Measurements from ENCODE around the gene DRD4. TPM values are rescaled to one million over a fixed set of nuclear protein-coding genes. Genes with fewer than 3 reads are reported as not detected.

Gene DRD4
- total and polyA plus RNA-seq, 2 experiments from 2014 or later, result 1.1 TPM; not detected in 1

GRCh38 chr11:627308-627576 lies 9.8 kb upstream of the DRD4 start:
- Histone ChIP-seq H3K27ac (no peak overlapping the region), H3K9me2 (replicated peaks; ENCODE audit: insufficient read depth) (no peaks in the 10 kb centered on the region), H3K4me1 (ENCODE audit: insufficient read depth) (peaks cover 14% of the 10 kb centered on the region), H2AFZ (no peak overlapping the region), H4K20me1 (ENCODE audit: insufficient read depth, poor library complexity, severe bottlenecking) (no peaks in the 10 kb centered on the region), H3K27me3 (no peaks in the 10 kb centered on the region), H3K4me3 (no peak overlapping the region), H3K4me2 (peak overlapping the region; percentile 72), H3K9me3 (ENCODE audit: low read depth) (no peaks in the 10 kb centered on the region), H3K79me2 (no peaks in the 10 kb centered on the region), H3K36me3 (replicated peaks; ENCODE audit: insufficient read depth, low read depth) (no peaks in the 10 kb centered on the region)
- DNase-seq (ENCODE audit: low spot score), result no peak
- no peak for TF ChIP-seq CTCF (IDR thresholded peaks at IDR 0.05; ENCODE audit: poor library complexity)
- WGBS (ENCODE audit: low lambda C conversion rate, missing lambda C conversion rate), result no CpG with 5 or more reads among the region's 28 CpGs

GRCh38 chr11:628056-628455 lies 9.0 kb upstream of the DRD4 start:
- WGBS (ENCODE audit: low lambda C conversion rate, missing lambda C conversion rate), result 96% methylated on average over 30 of the region's 31 CpGs
- Histone ChIP-seq H3K9me2 (replicated peaks; ENCODE audit: insufficient read depth) (no peaks in the 10 kb centered on the region), H3K9me3 (ENCODE audit: low read depth) (no peaks in the 10 kb centered on the region), H3K27ac (no peak overlapping the region), H2AFZ (no peak overlapping the region), H3K79me2 (no peaks in the 10 kb centered on the region), H3K27me3 (no peaks in the 10 kb centered on the region), H3K4me1 (ENCODE audit: insufficient read depth) (peaks cover 14% of the 10 kb centered on the region), H3K4me3 (no peak overlapping the region), H3K36me3 (replicated peaks; ENCODE audit: insufficient read depth, low read depth) (no peaks in the 10 kb centered on the region), H3K4me2 (no peak overlapping the region), H4K20me1 (ENCODE audit: insufficient read depth, poor library complexity, severe bottlenecking) (no peaks in the 10 kb centered on the region)
- DNase-seq (ENCODE audit: low spot score), result no peak
- TF ChIP-seq EZH2phosphoT487 (IDR thresholded peaks at IDR 0.05; ENCODE audit: low read depth, severe bottlenecking, unreplicated experiment), result no peak
- no peak for TF ChIP-seq EZH2 (IDR thresholded peaks at IDR 0.05; ENCODE audit: borderline replicate concordance)
- no peak for TF ChIP-seq CTCF (IDR thresholded peaks at IDR 0.05; ENCODE audit: poor library complexity)

GRCh38 chr11:629237-629583 lies 7.9 kb upstream of the DRD4 start:
- 40% methylated on average over 10 of the region's 10 CpGs for WGBS (ENCODE audit: low lambda C conversion rate, missing lambda C conversion rate)
- Histone ChIP-seq H3K9me3 (ENCODE audit: low read depth) (no peaks in the 10 kb centered on the region), H4K20me1 (ENCODE audit: insufficient read depth, poor library complexity, severe bottlenecking) (no peaks in the 10 kb centered on the region), H3K27ac (no peak overlapping the region), H3K4me3 (no peak overlapping the region), H3K27me3 (no peaks in the 10 kb centered on the region), H3K4me1 (ENCODE audit: insufficient read depth) (peaks cover 14% of the 10 kb centered on the region), H3K79me2 (no peaks in the 10 kb centered on the region), H3K4me2 (no peak overlapping the region), H2AFZ (no peak overlapping the region), H3K9me2 (replicated peaks; ENCODE audit: insufficient read depth) (no peaks in the 10 kb centered on the region), H3K36me3 (replicated peaks; ENCODE audit: insufficient read depth, low read depth) (no peaks in the 10 kb centered on the region)
- peak; percentile 61 for DNase-seq (ENCODE audit: low spot score)
- no peak for TF ChIP-seq EZH2 (IDR thresholded peaks at IDR 0.05; ENCODE audit: borderline replicate concordance)
- no peak for TF ChIP-seq EZH2phosphoT487 (IDR thresholded peaks at IDR 0.05; ENCODE audit: low read depth, severe bottlenecking, unreplicated experiment)
- peak; percentile 17 for TF ChIP-seq CTCF (IDR thresholded peaks at IDR 0.05; ENCODE audit: poor library complexity)

GRCh38 chr11:630871-631270 lies 6.2 kb upstream of the DRD4 start:
- peaks cover 9% of the 10 kb centered on the region for H3K4me1 ChIP-seq (ENCODE audit: insufficient read depth)
- H3K27ac ChIP-seq, result no peak overlapping the region
- H3K36me3 ChIP-seq (replicated peaks; ENCODE audit: insufficient read depth, low read depth), result no peaks in the 10 kb centered on the region
- H3K9me2 ChIP-seq (replicated peaks; ENCODE audit: insufficient read depth), result no peaks in the 10 kb centered on the region
- H4K20me1 ChIP-seq (ENCODE audit: insufficient read depth, poor library complexity, severe bottlenecking), result peaks cover 4% of the 10 kb centered on the region
- DNase-seq (ENCODE audit: low spot score), result no peak
- no peak overlapping the region for H3K4me2 ChIP-seq
- WGBS (ENCODE audit: low lambda C conversion rate, missing lambda C conversion rate), result 96% methylated on average over 5 of the region's 5 CpGs
- H3K9me3 ChIP-seq (ENCODE audit: low read depth), result no peaks in the 10 kb centered on the region
- no peak overlapping the region for H2AFZ ChIP-seq
- H3K4me3 ChIP-seq, result no peak overlapping the region
- TF ChIP-seq CTCF (IDR thresholded peaks at IDR 0.05; ENCODE audit: poor library complexity) (no peak), EZH2phosphoT487 (IDR thresholded peaks at IDR 0.05; ENCODE audit: low read depth, severe bottlenecking, unreplicated experiment) (no peak), EZH2 (IDR thresholded peaks at IDR 0.05; ENCODE audit: borderline replicate concordance) (no peak)
- H3K79me2 ChIP-seq, result no peaks in the 10 kb centered on the region
- H3K27me3 ChIP-seq, result no peaks in the 10 kb centered on the region
